NCI-H1105 treated with DMSO at 0.1 percent for 48 hours (cell line): ENCODE measurements around the gene TGFBI.

Source experiments
- DNase-seq: peaks from one replicate; lab custom pipeline; 2025; lab: John Stamatoyannopoulos, UW

The TGFBI gene

GRCh38 chr5:136028782-136029742, at the start of gene TGFBI:
TSS of gene TGFBI (plus strand) at chr5:136028988. CDS start at chr5:136029056, 68 bp downstream.
- DNase-seq: no peak

GRCh38 chr5:135978993-135979392, 49.8 kb upstream of the TGFBI start:
- DNase-seq: no peak

GRCh38 chr5:135979510-135979909, 49.3 kb upstream of the TGFBI start:
- DNase-seq: no peak

DNA sequence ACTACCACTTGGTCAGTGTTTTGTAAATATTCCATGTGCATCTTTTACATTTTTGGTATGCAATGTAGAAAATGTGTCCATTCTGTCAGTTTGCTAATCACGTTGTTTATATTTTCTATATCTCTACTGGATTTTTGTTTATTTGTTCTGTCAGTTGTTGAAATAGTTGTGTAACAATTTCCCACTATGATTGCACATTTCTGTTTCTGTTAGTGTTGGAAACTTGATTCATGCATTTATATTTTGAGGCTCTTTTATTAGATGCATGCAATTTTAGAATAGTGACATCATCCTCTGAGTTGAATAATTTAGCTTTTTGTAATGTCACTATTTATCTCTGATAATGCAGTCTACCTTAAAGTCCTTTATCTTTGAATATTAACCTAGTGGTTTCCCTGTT, 48.2 kb upstream of the TGFBI start:
- DNase-seq: no peak

DNA sequence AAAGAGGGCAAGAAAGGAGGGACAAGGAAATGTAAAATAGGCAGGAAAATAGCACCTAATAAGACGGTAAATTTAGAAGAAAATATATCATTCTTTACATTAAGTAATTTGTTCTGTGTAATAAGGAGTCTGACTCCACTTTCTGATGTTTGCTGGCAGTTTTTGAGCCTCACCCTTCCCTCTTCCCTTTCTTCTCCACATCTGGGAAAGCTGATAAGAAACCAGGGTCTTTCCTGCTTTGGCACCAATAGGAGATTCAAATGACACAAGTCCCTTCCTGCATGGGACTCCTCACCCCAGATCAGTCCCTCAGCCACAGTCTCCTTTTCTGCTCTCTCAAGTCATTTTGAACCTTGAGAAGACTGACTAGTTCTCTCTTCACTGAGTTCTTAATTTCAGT, 42.8 kb upstream of the TGFBI start:
- DNase-seq: no peak

DNA sequence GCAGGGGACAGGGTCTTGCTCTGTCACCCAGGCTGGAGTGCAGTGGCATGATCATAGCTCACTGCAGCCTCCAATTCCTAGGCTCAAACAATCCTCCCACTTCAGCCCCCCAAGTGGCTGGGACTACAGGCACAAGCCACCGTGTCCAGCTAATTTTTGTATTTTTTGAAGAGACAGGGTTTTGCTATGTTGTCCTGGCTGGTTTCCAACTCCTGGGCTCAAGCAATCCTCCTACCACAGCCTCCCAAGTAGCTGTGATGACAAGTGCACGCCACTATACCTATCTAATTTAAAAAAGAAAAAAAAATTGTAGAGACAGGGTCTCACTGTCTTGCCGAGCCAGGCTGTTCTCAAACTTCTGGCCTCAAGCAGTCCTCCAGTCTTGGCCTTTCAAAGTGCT, 42.4 kb upstream of the TGFBI start:
- no peak for DNase-seq

DNA sequence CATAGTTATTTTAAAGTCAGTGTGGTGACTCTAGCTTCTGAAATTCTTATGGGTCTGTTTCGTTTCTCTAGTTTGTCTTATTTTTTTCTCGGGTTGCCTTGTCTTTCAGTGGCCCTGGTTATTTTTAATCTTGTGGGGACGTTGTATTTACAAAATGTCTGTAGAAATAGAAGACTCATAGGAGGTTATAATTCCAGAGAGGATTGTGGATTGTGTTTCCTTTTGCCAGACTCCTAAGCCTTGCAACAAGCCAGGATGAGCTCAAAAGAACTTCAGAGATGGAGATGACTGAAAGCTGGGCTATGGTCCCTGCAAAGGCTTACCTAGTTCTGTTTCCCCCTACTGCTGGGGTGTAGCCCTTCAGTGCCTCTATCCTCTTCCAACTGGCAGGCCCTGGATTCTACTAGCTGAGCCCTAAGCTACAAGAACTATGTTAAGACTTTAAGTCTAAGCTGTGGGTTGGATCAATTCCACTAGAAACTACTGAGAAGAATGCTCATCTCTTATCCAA, 41.8 kb upstream of the TGFBI start:
- DNase-seq: no peak

DNA sequence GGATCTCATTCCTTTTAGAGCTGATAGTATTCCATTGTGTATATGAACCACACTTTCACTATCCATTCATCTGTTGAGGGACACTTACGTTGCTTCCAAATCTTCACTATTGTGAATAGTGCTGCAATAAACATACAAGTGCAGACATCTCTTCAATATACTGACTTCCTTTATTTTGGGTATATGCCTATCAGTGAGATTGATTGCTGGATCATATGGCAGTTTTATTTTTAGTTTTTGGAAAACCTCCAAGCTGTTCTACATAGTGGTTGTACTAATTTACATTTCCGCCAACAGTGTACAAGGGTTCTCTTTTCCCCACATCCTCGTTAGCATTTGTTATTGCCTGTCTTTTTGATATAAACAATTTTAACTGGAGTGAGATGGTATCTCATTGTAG, 40.2 kb upstream of the TGFBI start:
- DNase-seq: peak; percentile 1

DNA sequence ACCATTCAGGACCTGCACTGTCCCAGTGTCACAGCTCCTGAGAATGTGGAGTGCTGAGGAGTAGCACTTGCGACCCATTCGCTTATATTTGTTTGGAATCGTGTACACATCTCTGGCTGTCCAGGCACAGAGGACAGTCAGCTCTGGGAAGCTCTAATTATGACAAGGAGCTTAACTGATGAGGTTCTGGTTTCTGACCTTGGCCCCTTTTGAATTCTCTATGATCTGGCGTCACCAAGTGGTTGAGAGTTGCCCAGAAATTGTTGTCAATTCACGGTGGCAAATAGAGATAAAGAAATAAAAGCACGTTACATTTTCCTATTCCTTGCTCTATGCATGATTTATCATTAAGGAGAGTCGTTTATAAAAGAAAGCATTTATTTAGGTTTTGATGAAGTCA, 39.1 kb upstream of the TGFBI start:
- DNase-seq: no peak

GRCh38 chr5:135990528-135991255, 38.1 kb upstream of the TGFBI start:
- no peak for DNase-seq

DNA sequence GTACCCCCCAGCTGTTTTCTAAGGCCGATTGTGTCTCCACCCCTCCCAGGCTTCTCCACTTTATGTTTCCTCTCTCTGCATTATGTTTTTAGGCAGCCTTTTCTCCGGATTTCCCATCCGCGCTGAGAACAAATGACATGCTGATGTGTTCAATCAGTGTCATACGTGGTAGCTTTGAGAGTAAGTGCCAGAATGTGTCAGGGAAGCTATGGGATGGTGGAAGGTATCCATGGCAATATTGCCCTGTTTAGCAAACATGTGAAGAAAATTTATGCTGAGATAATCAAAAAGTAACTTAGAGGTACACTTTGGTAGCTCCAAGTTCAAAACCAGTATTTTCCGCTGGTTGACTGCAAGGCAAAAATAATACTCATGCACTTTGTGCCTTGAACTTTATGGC, 37.4 kb upstream of the TGFBI start:
- no peak for DNase-seq

GRCh38 chr5:135993335-135993879, 35.4 kb upstream of the TGFBI start:
- no peak for DNase-seq

DNA sequence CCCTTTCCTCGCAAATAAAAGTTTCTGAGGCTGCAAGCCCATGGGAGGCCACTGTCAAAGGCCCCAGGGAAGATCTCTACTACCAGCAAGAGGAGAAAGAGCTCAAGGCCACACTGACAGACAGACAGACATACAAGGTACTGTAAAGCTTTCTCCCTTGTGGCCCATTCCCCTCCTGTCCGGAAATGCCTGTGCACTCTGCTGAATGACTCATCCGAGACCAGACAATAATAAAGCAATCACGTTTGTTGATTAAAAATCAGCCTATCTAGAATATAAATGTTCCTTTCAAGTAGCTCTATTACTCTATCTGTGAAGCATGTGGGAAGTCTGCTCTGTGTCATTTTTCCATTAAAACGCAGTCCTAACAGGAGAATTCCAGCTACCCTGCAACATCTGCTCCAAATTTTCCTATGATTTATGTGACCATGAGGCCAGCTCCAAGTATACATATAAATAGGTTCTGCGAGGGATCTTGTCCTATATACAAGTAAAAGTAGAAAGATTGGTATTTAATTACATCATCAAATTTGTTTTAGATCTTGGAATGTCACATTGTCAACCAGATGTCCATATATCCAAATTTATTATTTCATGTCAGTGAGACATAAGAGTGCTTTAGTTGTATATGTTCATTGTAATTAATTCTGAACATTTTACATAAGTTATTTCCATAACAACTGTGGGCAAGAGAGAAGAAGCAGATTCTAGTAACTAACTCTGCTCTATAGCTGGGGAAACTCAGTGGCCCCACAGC, 34.7 kb upstream of the TGFBI start:
- no peak for DNase-seq

DNA sequence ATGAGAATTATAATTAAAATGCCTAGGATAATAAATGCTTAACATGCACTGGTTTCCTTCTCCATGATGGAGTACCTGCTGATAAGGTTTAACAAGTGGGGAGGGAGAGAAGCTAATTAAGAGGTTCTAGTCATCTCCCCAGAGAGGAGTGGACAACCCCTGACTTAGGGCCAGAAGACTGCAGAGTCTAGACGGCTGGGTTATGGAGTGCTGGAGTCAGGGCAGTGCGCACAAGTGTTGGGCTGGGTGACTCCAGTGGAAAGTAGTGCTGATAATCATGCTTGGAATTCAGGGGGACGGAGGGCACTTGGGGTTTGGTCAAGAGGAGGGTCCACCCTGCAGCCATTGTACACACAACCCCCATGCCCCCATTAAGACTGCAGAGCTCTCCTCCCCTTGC, 32.8 kb upstream of the TGFBI start:
- DNase-seq: no peak

GRCh38 chr5:135996611-135997010, 32.2 kb upstream of the TGFBI start:
- DNase-seq: no peak

GRCh38 chr5:135997673-135998335, 31.0 kb upstream of the TGFBI start:
- no peak for DNase-seq

- no peak for DNase-seq
Observed at GRCh38 chr5:135998889-135999288, 29.9 kb upstream of the TGFBI start.

DNA sequence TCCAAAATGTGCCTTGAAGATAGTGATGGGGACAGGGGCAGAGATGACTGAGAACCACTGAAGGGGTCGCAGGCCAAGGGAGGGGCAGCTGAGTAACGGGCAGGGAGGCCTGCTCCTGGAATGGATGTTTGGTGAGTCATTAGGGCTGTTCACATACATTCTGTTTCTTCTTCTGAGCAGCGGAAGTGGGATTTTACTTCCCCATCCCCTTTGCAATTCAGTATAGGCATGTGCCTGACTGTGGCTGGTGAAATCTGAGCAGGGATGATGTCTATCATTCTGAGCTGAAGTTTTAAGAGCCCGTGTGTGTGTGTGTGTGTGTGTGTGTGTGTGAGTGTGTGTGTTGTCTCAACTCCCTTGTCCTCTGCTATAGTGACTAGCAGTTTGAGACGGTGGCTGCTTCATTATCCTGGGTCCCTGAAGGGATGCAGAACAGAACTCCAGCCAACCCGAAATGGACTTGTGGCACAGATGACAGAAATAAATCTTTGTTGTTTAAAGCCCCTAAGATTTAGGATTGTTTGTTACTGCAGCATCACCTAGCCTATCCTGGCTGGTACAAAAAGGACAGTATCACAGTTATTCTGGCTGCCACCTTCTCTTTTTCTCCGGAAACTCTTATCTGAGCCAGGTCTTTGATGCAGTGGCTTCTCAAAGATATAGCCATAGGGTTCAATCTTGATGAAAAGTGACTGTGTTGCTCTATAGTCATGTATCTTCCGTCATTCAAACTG, 29.2 kb upstream of the TGFBI start:
- no peak for DNase-seq

- no peak for DNase-seq
Observed at GRCh38 chr5:136000147-136000546, 28.6 kb upstream of the TGFBI start.

DNA sequence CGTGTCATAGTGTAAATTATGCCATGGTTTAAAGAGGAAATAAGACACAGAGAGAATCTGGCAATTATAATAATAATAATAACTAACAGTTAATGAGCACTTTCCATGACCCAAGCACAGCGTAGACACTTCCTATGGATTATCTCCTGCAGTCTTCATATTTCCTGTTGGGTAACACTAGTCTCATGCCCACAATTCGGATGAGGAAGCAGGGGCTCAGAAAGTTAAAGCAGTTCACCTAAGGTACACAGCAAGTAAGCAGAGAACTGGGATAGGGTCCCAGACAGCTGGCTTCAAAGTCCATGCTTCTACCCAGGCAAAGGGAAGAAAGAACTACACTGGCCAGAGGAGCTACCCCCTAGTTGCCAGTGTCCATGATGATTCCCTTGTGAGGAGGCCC, 27.9 kb upstream of the TGFBI start:
- DNase-seq: no peak
